Psoas muscle (tissue), 8 donors: ENCODE results near the gene ALDH7A1. TPM values are rescaled to one million over a fixed set of nuclear protein-coding genes. Genes with fewer than 3 reads are reported as not detected.

ENCODE experiments used
- ATAC-seq, 4 donors: fragments of 200-7000 bp; cut with Tn5 transposase; one replicate each; pipeline ENCODE4 v1.9.1; 2020; ENCODE audit warnings: moderate library complexity in 3 of 4, mild to moderate bottlenecking in 2 of 4
- DNase-seq, 2 donors: peaks; one replicate each; pipeline ENCODE4 v3.0.0-alpha.2; 2020
- H3K27ac ChIP-seq: fragments of 200-600 bp; one replicate; pipeline ENCODE4 v1.8.0; 2022
- H3K27me3 ChIP-seq, 3 donors: fragments of 200-600 bp in 1 of 3; one replicate each; pipeline versions ENCODE4 v1.6.1 to v1.8.0; 2013 to 2022; ENCODE audit warnings: low read length in 2 of 3, mild to moderate bottlenecking in 2 of 3, moderate library complexity in 1 of 3; ENCODE audit not compliant: insufficient read depth in 3 of 3
- H3K36me3 ChIP-seq, 2 donors: fragments of 200-600 bp in 1 of 2; one replicate each; pipeline versions ENCODE4 v1.6.1 to v1.8.0; 2013 to 2022; ENCODE audit warnings: low read depth in 1 of 2, mild to moderate bottlenecking in 1 of 2, moderate library complexity in 1 of 2; ENCODE audit not compliant: insufficient read depth in 1 of 2
- H3K4me1 ChIP-seq: fragments of 200-600 bp; one replicate; pipeline ENCODE4 v1.8.0; 2022
- H3K4me3 ChIP-seq: fragments of 200-600 bp; one replicate; pipeline ENCODE4 v1.8.0; 2022; ENCODE audit warnings: mild to moderate bottlenecking
- H3K9me3 ChIP-seq: fragments of 200-600 bp; one replicate; pipeline ENCODE4 v1.8.0; 2022
- WGBS, 3 donors: extraction: QIAGEN DNeasy Blood & Tissue Kit; methylation state at CpG; one replicate each; pipeline versions ENCODE4 v1.1.6 to v1.1.7; 2013; 5-methylcytosine and 5-hydroxymethylcytosine counted together
- intact Hi-C, 2 donors: fragments of 100-400 bp; cut with DNase I; formaldehyde crosslinking; loops; one replicate each; pipeline versions ENCODE4 v1.11.0 to v1.14.2; 2022
- polyA plus RNA-seq, 3 donors: library from polyadenylated mRNA; stranded (reverse); fragments of 200-250 nt; gene quantifications; one replicate each; pipeline ENCODE4 v1.2.3, GENCODE V29; 2013
- total RNA-seq, 4 donors: library from RNA; stranded (reverse); fragmentation: NEBNext Ultra II Directional in 2 of 4; extraction: Animal tissue kit (Norgen Biotek cat#: 25700) in 2 of 4; gene quantifications; one replicate each; pipeline versions ENCODE4 v1.2.1 to v1.2.4, GENCODE V29; 2021 to 2023
- TF ChIP-seq, protein P1 (sequence below): fragments of 200-600 bp; IDR thresholded peaks from one replicate; pipeline ENCODE4 v1.8.0; 2022; ENCODE audit warnings: antibody characterized with exemption
- donor health status: healthy with polysubstance abuse.
- donor health status: DM: no; HTN: no; CAD: no; lungs with moderate emphysema.
- donor health status: Bipolar disorder and iron deficiency.
- donor health status: healthy.
- donor health status: DM: yes; HTN: yes; CAD: no.
- donor health status: DM: no; HTN: no; CAD: no.
- donor health status: DM: no; HTN: no; CAD: no.
- donor health status: DM: yes; HTN: yes; CAD: no.

The ALDH7A1 gene
- total and polyA plus RNA-seq, 7 donors, result 7.4 to 26.7 (median 8.8) TPM

DNA sequence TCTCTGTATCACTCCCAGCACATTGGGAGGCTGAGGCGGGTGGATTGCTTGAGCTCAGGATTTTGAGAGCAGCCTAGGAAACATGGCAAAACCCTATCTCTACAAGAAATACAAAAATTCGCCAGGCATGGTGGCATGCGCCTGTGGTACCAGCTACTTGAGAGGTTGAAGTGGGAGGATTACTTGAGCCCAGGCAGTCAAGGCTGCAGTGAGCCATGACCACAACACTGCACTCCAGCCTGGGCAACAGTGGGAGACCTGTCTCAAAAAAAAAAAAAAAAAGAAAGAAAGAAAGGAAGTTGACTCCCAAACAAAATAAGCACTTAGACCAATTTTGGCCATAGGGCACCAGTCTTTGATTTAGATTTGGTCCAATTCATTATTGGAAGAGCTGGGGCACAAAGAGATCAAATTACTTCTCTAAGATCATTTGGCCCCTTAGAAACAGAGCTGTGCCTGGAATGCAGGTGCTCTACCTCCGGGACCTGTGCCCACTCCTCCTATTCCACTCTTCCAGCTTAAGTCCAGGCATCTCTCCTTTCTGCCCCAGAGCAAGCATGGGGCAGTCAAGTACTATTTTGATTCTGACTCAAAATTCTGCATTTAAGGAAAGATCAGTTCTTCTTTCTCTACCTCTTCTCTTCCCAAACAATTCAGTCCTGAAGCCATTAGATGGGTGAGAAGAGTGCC, 59.0 kb downstream of the ALDH7A1 start:
- DNase-seq, result no peak
- Histone ChIP-seq H3K36me3 (no peaks in the 10 kb centered on the region), H3K9me3 (no peaks in the 10 kb centered on the region), H3K27me3 (no peaks in the 10 kb centered on the region), H3K4me1 (no peaks in the 10 kb centered on the region), H3K27ac (no peak overlapping the region), H3K4me3 (no peak overlapping the region)
- 90 to 95% (median 93%) methylated on average over 4 of the region's 4 CpGs for WGBS, 3 donors
- intact Hi-C loops, result loop anchor here (5.0 kb wide), 2 partner anchors 44 to 199 kb away; no protein-coding TSS in a partner anchor
- ATAC-seq, result no peak
- TF ChIP-seq, protein P1, sequence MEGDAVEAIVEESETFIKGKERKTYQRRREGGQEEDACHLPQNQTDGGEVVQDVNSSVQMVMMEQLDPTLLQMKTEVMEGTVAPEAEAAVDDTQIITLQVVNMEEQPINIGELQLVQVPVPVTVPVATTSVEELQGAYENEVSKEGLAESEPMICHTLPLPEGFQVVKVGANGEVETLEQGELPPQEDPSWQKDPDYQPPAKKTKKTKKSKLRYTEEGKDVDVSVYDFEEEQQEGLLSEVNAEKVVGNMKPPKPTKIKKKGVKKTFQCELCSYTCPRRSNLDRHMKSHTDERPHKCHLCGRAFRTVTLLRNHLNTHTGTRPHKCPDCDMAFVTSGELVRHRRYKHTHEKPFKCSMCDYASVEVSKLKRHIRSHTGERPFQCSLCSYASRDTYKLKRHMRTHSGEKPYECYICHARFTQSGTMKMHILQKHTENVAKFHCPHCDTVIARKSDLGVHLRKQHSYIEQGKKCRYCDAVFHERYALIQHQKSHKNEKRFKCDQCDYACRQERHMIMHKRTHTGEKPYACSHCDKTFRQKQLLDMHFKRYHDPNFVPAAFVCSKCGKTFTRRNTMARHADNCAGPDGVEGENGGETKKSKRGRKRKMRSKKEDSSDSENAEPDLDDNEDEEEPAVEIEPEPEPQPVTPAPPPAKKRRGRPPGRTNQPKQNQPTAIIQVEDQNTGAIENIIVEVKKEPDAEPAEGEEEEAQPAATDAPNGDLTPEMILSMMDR, result no peak

DNA sequence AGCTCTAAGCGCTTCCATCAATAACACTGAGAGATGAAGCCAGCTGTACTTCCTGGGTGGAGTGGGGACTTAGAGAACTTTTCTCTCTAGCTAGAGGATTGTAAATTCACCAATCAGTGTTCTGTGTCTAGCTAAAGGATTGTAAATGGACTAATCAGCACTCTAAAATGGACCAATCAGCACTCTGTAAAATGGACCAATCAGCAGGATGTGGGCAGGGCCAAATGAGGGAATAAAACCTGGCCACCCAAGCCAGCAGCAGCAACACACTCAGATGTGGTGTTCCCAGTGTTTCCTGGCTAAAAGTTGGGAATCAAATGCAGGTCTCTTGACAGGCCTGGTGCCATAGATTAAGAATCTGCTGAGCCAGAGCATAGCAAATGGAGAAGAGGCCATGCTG, 60.5 kb downstream of the ALDH7A1 start:
- H3K27me3 ChIP-seq, result no peaks in the 10 kb centered on the region
- H3K9me3 ChIP-seq, result no peaks in the 10 kb centered on the region
- TF ChIP-seq, protein P1, result no peak
- H3K4me1 ChIP-seq, result no peaks in the 10 kb centered on the region
- no peaks in the 10 kb centered on the region for H3K36me3 ChIP-seq
- H3K27ac ChIP-seq, result no peak overlapping the region
- no peak overlapping the region for H3K4me3 ChIP-seq
- ATAC-seq (no peak), DNase-seq (no peak)
- intact Hi-C loops, result no loop called here
- 100% methylated on average over 1 of the region's 1 CpG for WGBS, 3 donors

DNA sequence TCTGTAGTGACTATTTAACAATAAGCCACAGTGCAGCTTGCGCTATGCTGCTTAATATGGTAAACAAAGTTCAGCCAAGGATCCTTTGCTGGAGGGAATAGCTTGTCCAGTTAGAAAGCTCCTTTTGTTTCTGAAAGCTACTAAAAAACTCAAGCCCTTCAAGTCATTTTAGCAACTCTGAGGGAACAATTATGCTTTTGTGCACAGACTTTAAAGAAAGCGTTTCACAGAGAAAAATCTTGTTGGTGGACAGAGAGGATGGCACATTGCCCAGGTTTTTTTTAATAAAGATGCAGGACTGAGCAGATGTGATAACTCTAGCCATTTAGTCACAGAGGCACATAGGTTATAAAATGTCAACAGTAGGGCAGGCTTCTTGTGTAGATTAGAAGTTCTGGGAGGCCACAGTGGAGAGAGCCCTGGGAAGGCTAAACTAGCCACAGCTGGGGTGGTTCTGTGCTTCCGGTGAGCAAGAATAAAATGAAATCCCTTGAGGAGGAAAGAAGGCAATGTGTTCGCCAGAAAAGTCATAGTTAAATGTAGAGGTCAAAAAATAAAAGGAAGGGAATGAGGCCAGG, 63.4 kb downstream of the ALDH7A1 start:
- Histone ChIP-seq H3K4me3 (no peak overlapping the region), H3K36me3 (no peaks in the 10 kb centered on the region), H3K9me3 (no peaks in the 10 kb centered on the region), H3K27me3 (no peaks in the 10 kb centered on the region), H3K4me1 (no peaks in the 10 kb centered on the region), H3K27ac (no peak overlapping the region)
- intact Hi-C loops, result no loop called here
- no peak for ATAC-seq
- TF ChIP-seq, protein P1, result no peak
- no peak for DNase-seq
- WGBS, 3 donors, result 28 to 37% (median 30%) methylated on average over 4 of the region's 4 CpGs

GRCh38 chr5:126527892-126528291, 67.1 kb downstream of the ALDH7A1 start:
- H3K27ac ChIP-seq, result no peak overlapping the region
- H3K9me3 ChIP-seq, result no peaks in the 10 kb centered on the region
- H3K27me3 ChIP-seq, result no peaks in the 10 kb centered on the region
- no peaks in the 10 kb centered on the region for H3K4me1 ChIP-seq
- DNase-seq (no peak), ATAC-seq (no peak)
- no peak overlapping the region for H3K4me3 ChIP-seq
- TF ChIP-seq, protein P1, result no peak
- H3K36me3 ChIP-seq, result no peaks in the 10 kb centered on the region
- intact Hi-C loops, result no loop called here
